H9 (cell line): ENCODE data around the gene TNFRSF11A. TPM values are rescaled to one million over a fixed set of nuclear protein-coding genes. Genes with fewer than 3 reads are reported as not detected.

Experiments used
- DNase-seq: peaks from one replicate; pipeline ENCODE4 v3.0.0-alpha.2; 2017
- H2AFZ ChIP-seq: one replicate; pipeline ENCODE4 v1.6.1; 2013; ENCODE audit warnings: mild to moderate bottlenecking, low read length, control low read depth, moderate library complexity
- H2AK5ac ChIP-seq: 2 replicates; pipeline ENCODE4 v1.6.1; 2013; ENCODE audit warnings: low read length, control low read depth, mixed read lengths; ENCODE audit not compliant: insufficient read length
- H2BK120ac ChIP-seq: one replicate; pipeline ENCODE4 v1.6.1; 2013; ENCODE audit warnings: low read depth, mild to moderate bottlenecking, low read length, control low read depth, inconsistent platforms; ENCODE audit not compliant: poor library complexity, severe bottlenecking
- H2BK12ac ChIP-seq: 2 replicates; pipeline ENCODE4 v1.6.1; 2013; ENCODE audit warnings: low read length, control low read depth, mixed read lengths, low read depth; ENCODE audit not compliant: insufficient read length
- H2BK15ac ChIP-seq: 2 replicates; pipeline ENCODE4 v1.6.1; 2013; ENCODE audit warnings: low read depth, low read length, control low read depth
- H2BK20ac ChIP-seq: one replicate; pipeline ENCODE4 v1.6.1; 2013; ENCODE audit warnings: low read depth, mild to moderate bottlenecking, low read length, control low read depth, inconsistent platforms; ENCODE audit not compliant: poor library complexity, severe bottlenecking
- H2BK5ac ChIP-seq: 2 replicates; pipeline ENCODE4 v1.6.1; 2013; ENCODE audit warnings: low read length, control low read depth, mixed read lengths; ENCODE audit not compliant: insufficient read length
- H3K14ac ChIP-seq: 2 replicates; pipeline ENCODE4 v1.6.1; 2013; ENCODE audit warnings: low read length, control low read depth; ENCODE audit not compliant: insufficient read depth
- H3K18ac ChIP-seq: 2 replicates; pipeline ENCODE4 v1.6.1; 2013; ENCODE audit warnings: low read depth, mild to moderate bottlenecking, mixed read lengths, low read length, control low read depth; ENCODE audit not compliant: insufficient read length
- H3K23ac ChIP-seq: 2 replicates; pipeline ENCODE4 v1.6.1; 2013; ENCODE audit warnings: low read length, control low read depth, mixed read lengths, low read depth; ENCODE audit not compliant: insufficient read length
- H3K23me2 ChIP-seq: 2 replicates; pipeline ENCODE4 v1.6.1; 2013; ENCODE audit warnings: low read depth, mild to moderate bottlenecking, mixed read lengths, low read length, control low read depth; ENCODE audit not compliant: insufficient read length, poor library complexity, severe bottlenecking
- H3K27ac ChIP-seq: 2 replicates; pipeline ENCODE4 v1.5.1; 2013; ENCODE audit warnings: low read length, control low read depth, mixed read lengths, low read depth; ENCODE audit not compliant: insufficient read length
- H3K27me3 ChIP-seq: 2 replicates; pipeline ENCODE4 v1.6.1; 2013; ENCODE audit warnings: low read length, control low read depth, inconsistent platforms; ENCODE audit not compliant: insufficient read depth
- H3K4ac ChIP-seq: 2 replicates; pipeline ENCODE4 v1.6.1; 2013; ENCODE audit warnings: low read depth, mild to moderate bottlenecking, control low read depth, inconsistent platforms, low read length, moderate library complexity
- H3K4me1 ChIP-seq: 2 replicates; pipeline ENCODE4 v1.6.1; 2013; ENCODE audit warnings: low read length, control low read depth, inconsistent platforms; ENCODE audit not compliant: insufficient read depth
- H3K4me2 ChIP-seq: 2 replicates; pipeline ENCODE4 v1.6.1; 2013; ENCODE audit warnings: low read length, control low read depth, mixed read lengths; ENCODE audit not compliant: insufficient read length, insufficient read depth
- H3K56ac ChIP-seq: 2 replicates; pipeline ENCODE4 v1.6.1; 2013; ENCODE audit warnings: low read depth, mild to moderate bottlenecking, mixed read lengths, low read length, control low read depth; ENCODE audit not compliant: insufficient read length
- H3K79me1 ChIP-seq: 2 replicates; pipeline ENCODE4 v1.6.1; 2013; ENCODE audit warnings: low read depth, mild to moderate bottlenecking, moderate library complexity, low read length, control low read depth, inconsistent platforms; ENCODE audit not compliant: insufficient read depth, poor library complexity, severe bottlenecking
- H3K79me2 ChIP-seq: 2 replicates; pipeline ENCODE4 v1.6.1; 2013; ENCODE audit warnings: low read length, control low read depth, inconsistent platforms; ENCODE audit not compliant: insufficient read depth
- H3K9ac ChIP-seq: 2 replicates; pipeline ENCODE4 v1.6.1; 2013; ENCODE audit warnings: low read length, control low read depth, mixed read lengths; ENCODE audit not compliant: insufficient read length; ENCODE audit errors: extremely low read depth
- H3K9me3 ChIP-seq: one replicate; pipeline ENCODE4 v1.6.1; 2013; ENCODE audit warnings: low read depth, low read length, inconsistent platforms; ENCODE audit not compliant: control insufficient read depth
- H3T11ph ChIP-seq: one replicate; pipeline ENCODE4 v1.6.1; 2013; ENCODE audit warnings: mild to moderate bottlenecking, low read length, control low read depth, inconsistent platforms
- H4K20me1 ChIP-seq: one replicate; pipeline ENCODE4 v1.6.1; 2013; ENCODE audit not compliant: control insufficient read depth, insufficient read length, insufficient read depth
- H4K5ac ChIP-seq: 2 replicates; pipeline ENCODE4 v1.6.1; 2013; ENCODE audit warnings: low read depth, mild to moderate bottlenecking, mixed read lengths, low read length, control low read depth; ENCODE audit not compliant: insufficient read length
- H4K8ac ChIP-seq: replicated peaks from 2 replicates; pipeline ENCODE4 v1.6.1; 2013; ENCODE audit warnings: low read length, control low read depth, mixed read lengths, low read depth; ENCODE audit not compliant: insufficient read length
- H4K91ac ChIP-seq: 2 replicates; pipeline ENCODE4 v1.6.1; 2013; ENCODE audit warnings: low read depth, mild to moderate bottlenecking, moderate library complexity, mixed read lengths, low read length, control low read depth; ENCODE audit not compliant: insufficient read length
- H3K27ac Mint-ChIP-seq, 3 experiments: 2 replicates in 2 of 3; 3 replicates in 1 of 3; pipeline ENCODE4 v1.8.0; 2020 to 2021; ENCODE audit warnings: mixed read lengths in 3 of 3, mild to moderate bottlenecking in 1 of 3, moderate library complexity in 1 of 3
- H3K27me3 Mint-ChIP-seq: 2 replicates; pipeline ENCODE4 v1.8.0; 2021; ENCODE audit warnings: low read depth, mild to moderate bottlenecking, moderate library complexity, mixed read lengths
- H3K36me3 Mint-ChIP-seq, 3 experiments: 2 replicates in 2 of 3; 3 replicates in 1 of 3; pipeline ENCODE4 v1.8.0; 2020 to 2021; ENCODE audit warnings: low read depth in 3 of 3, mixed read lengths in 3 of 3; ENCODE audit not compliant: insufficient read depth in 1 of 3
- H3K4me1 Mint-ChIP-seq, 2 experiments: 2 replicates each; pipeline ENCODE4 v1.8.0; 2020; ENCODE audit warnings: mixed read lengths in 2 of 2
- H3K4me3 Mint-ChIP-seq, 2 experiments: 2 replicates in 1 of 2; 3 replicates in 1 of 2; pipeline ENCODE4 v1.8.0; 2020 to 2021; ENCODE audit warnings: mild to moderate bottlenecking in 2 of 2, mixed read lengths in 2 of 2, moderate library complexity in 1 of 2
- H3K9me3 Mint-ChIP-seq, 2 experiments: 2 replicates in 1 of 2; 3 replicates in 1 of 2; pipeline ENCODE4 v1.8.0; 2020; ENCODE audit warnings: mild to moderate bottlenecking in 2 of 2, mixed read lengths in 2 of 2, moderate library complexity in 1 of 2
- WGBS: extraction: QIAGEN DNeasy Blood & Tissue Kit; methylation state at CpG from one replicate; pipeline ENCODE4 v1.1.7; 2013; ENCODE audit warnings: missing lambda C conversion rate, low lambda C conversion rate, mixed read lengths; ENCODE audit not compliant: insufficient read length; ENCODE audit errors: extremely low coverage; 5-methylcytosine and 5-hydroxymethylcytosine counted together
- total RNA-seq: library from RNA; stranded (reverse); gene quantifications from 2 replicates; pipeline ENCODE4 v1.2.1, GENCODE V29; 2021
- TF ChIP-seq, protein P1 (sequence below): fragments of 200-600 bp; sonication (generic); conservative IDR thresholded peaks from 3 replicates; pipeline ENCODE4 v1.8.0; 2021; ENCODE audit warnings: antibody characterized with exemption, mild to moderate bottlenecking

The TNFRSF11A gene
- total RNA-seq, 1 experiment from 2014 or later = 7.8 TPM

- no peak for DNase-seq
- Histone ChIP-seq H3K56ac (no peak overlapping the region), H3K4me1 (peaks cover 14% of the 10 kb centered on the region), H3K23me2 (no peaks in the 10 kb centered on the region), H2AFZ (no peak overlapping the region), H3K27ac (no peak overlapping the region), H3K14ac (no peak overlapping the region), H3K9me3 (no peaks in the 10 kb centered on the region), H2BK5ac (no peak overlapping the region), H3K18ac (no peak overlapping the region), H3K79me2 (no peaks in the 10 kb centered on the region), H3K23ac (no peak overlapping the region), H4K91ac (no peak overlapping the region), H3K9ac (no peak overlapping the region), H3K4me2 (no peak overlapping the region), H2AK5ac (no peak overlapping the region), H3K79me1 (no peaks in the 10 kb centered on the region), H4K20me1 (no peaks in the 10 kb centered on the region), H3T11ph (no peak overlapping the region), H2BK120ac (no peak overlapping the region), H2BK12ac (no peak overlapping the region), H4K8ac (no peak overlapping the region), H3K27me3 (no peaks in the 10 kb centered on the region), H4K5ac (no peak overlapping the region), H2BK15ac (no peak overlapping the region), H3K4ac (no peak overlapping the region), H2BK20ac (no peak overlapping the region)
- TF ChIP-seq, protein P1, sequence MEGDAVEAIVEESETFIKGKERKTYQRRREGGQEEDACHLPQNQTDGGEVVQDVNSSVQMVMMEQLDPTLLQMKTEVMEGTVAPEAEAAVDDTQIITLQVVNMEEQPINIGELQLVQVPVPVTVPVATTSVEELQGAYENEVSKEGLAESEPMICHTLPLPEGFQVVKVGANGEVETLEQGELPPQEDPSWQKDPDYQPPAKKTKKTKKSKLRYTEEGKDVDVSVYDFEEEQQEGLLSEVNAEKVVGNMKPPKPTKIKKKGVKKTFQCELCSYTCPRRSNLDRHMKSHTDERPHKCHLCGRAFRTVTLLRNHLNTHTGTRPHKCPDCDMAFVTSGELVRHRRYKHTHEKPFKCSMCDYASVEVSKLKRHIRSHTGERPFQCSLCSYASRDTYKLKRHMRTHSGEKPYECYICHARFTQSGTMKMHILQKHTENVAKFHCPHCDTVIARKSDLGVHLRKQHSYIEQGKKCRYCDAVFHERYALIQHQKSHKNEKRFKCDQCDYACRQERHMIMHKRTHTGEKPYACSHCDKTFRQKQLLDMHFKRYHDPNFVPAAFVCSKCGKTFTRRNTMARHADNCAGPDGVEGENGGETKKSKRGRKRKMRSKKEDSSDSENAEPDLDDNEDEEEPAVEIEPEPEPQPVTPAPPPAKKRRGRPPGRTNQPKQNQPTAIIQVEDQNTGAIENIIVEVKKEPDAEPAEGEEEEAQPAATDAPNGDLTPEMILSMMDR = no peak
- no peaks in the 10 kb centered on the region for H3K9me3 Mint-ChIP-seq
- no CpG with 5 or more reads among the region's 4 CpGs for WGBS
- no peak overlapping the region for H3K4me3 Mint-ChIP-seq
- H3K4me1 Mint-ChIP-seq = peaks cover 52 to 54% of the 10 kb centered on the region in 2 experiments
- peaks cover 0 to under 1% (median 0%) of the 10 kb centered on the region in 3 experiments; a peak in 1 of 7 replicates for H3K36me3 Mint-ChIP-seq
- no peak overlapping the region for H3K27ac Mint-ChIP-seq
- peaks cover 13% of the 10 kb centered on the region for H3K27me3 Mint-ChIP-seq
Observed at GRCh38 chr18:62342884-62343283, 17.8 kb downstream of the TNFRSF11A start.
